CD4-positive, alpha-beta T cell (primary cell): Measurements from ENCODE around the gene SEL1L3. TPM values are rescaled to one million over a fixed set of nuclear protein-coding genes. Genes with fewer than 3 reads are reported as not detected.

Source experiments
- ATAC-seq: fragments of 200-7000 bp; cut with Tn5 transposase; one replicate; pipeline ENCODE4 v1.10.0; 2022; ENCODE audit warnings: mild to moderate bottlenecking; ENCODE audit not compliant: poor library complexity
- CTCF ChIA-PET: fragments of 350-600 bp; sonication (Branson Sonifier 250); formaldehyde crosslinking; loops from one replicate; lab custom pipeline; 2021; ENCODE audit warnings: antibody characterized with exemption, inconsistent platforms; lab: Charles Lee
- POLR2A ChIA-PET: fragments of 350-600 bp; sonication (Branson Sonifier 250); formaldehyde crosslinking; loops from one replicate; lab custom pipeline; 2021; ENCODE audit warnings: antibody characterized with exemption, inconsistent platforms; lab: Charles Lee
- DNase-seq, 14 experiments: peaks; one replicate each; pipeline ENCODE4 v3.0.0-alpha.2; 2013 to 2020; ENCODE audit warnings: mixed read lengths in 2 of 14
- H3K27ac ChIP-seq, 2 donors: one replicate each; pipeline versions ENCODE4 v1.5.1 to v1.7.0; 2013; ENCODE audit warnings: low read length in 2 of 2, low read depth in 1 of 2, mild to moderate bottlenecking in 1 of 2
- H3K27me3 ChIP-seq, 2 experiments: 1 replicate in 1 of 2; 2 replicates in 1 of 2; pipeline versions ENCODE4 v1.6.1 to v1.7.0; 2013; ENCODE audit warnings: low read length in 2 of 2, control low read depth in 1 of 2, mild to moderate bottlenecking in 1 of 2, moderate library complexity in 1 of 2; ENCODE audit not compliant: insufficient read depth in 2 of 2, control insufficient read depth in 1 of 2
- H3K36me3 ChIP-seq: one replicate; pipeline ENCODE4 v1.6.1; 2013; ENCODE audit warnings: low read length, control low read depth; ENCODE audit not compliant: insufficient read depth
- H3K4me1 ChIP-seq: one replicate; pipeline ENCODE4 v1.6.1; 2013; ENCODE audit warnings: low read length, control low read depth; ENCODE audit not compliant: insufficient read depth
- H3K4me3 ChIP-seq: one replicate; pipeline ENCODE4 v1.5.1; 2013; ENCODE audit warnings: mild to moderate bottlenecking, low read length, moderate library complexity
- H3K9me3 ChIP-seq, 2 experiments: 1 replicate in 1 of 2; 2 replicates in 1 of 2; pipeline versions ENCODE4 v1.6.1 to v1.7.0; 2013; ENCODE audit warnings: low read length in 2 of 2, mild to moderate bottlenecking in 2 of 2, control low read depth in 1 of 2, moderate library complexity in 1 of 2; ENCODE audit not compliant: control insufficient read depth in 1 of 2, insufficient read depth in 1 of 2
- H3K27ac Mint-ChIP-seq: one replicate; pipeline ENCODE4 v1.8.0; 2020; ENCODE audit warnings: mixed read lengths
- H3K27me3 Mint-ChIP-seq: one replicate; pipeline ENCODE4 v1.8.0; 2021; ENCODE audit warnings: mixed read lengths
- H3K36me3 Mint-ChIP-seq: one replicate; pipeline ENCODE4 v1.8.0; 2021; ENCODE audit warnings: low read depth, mixed read lengths
- H3K4me1 Mint-ChIP-seq: one replicate; pipeline ENCODE4 v1.8.0; 2021; ENCODE audit warnings: low read depth, mixed read lengths
- H3K4me3 Mint-ChIP-seq: one replicate; pipeline ENCODE4 v1.8.0; 2020; ENCODE audit warnings: mild to moderate bottlenecking, mixed read lengths
- H3K9me3 Mint-ChIP-seq: one replicate; pipeline ENCODE4 v1.8.0; 2020; ENCODE audit warnings: mixed read lengths
- intact Hi-C, 2 experiments: fragments of 100-400 bp; cut with DNase I in 1 of 2; cut with micrococcal nuclease in 1 of 2; formaldehyde crosslinking; loops; one replicate each; pipeline versions ENCODE4 v1.15.1 to v1.9.0; 2023 to 2025; cut with DNase I, micrococcal nuclease
- total RNA-seq, 174 experiments: library from RNA in 2 of 174; stranded (reverse) in 2 of 174; gene quantifications; one replicate each; pipeline ENCODE4 v1.2.3 and lab custom pipeline; 2021 to 2026
- TF ChIP-seq, protein P1 (sequence below): fragments of 200-600 bp; IDR thresholded peaks from one replicate; pipeline ENCODE4 v1.8.0; 2022; ENCODE audit warnings: antibody characterized with exemption, mild to moderate bottlenecking

The SEL1L3 gene
- total RNA-seq, 2 experiments from 2014 or later, result 34.9 to 36.5 TPM

DNA sequence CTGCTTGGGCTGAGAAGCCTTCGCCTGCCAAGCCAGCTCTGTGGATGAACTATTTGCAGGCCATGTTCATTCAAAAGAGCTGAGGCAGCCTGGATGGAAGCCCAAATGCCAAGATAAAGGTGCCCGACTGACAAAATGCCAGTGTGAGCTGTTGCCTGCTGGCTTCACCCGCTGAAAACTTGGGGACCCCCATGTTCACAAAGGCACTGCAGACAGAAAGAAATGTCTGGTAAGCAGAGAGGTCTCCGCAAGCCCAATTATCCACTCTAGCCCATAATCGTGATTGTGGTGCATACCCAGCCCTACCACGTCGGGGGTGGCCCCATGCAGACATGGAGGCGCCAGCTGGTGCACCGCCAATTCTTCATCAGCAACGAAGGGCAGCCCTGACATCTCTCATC is 38.2 kb upstream of the SEL1L3 start:
- intact Hi-C loops, result no loop called here
- Mint-ChIP-seq H3K36me3 (no peaks in the 10 kb centered on the region), H3K27me3 (no peaks in the 10 kb centered on the region), H3K9me3 (no peaks in the 10 kb centered on the region), H3K27ac (no peak overlapping the region), H3K4me3 (no peak overlapping the region), H3K4me1 (no peaks in the 10 kb centered on the region)
- H3K4me3 ChIP-seq, result no peak overlapping the region
- ATAC-seq (no peak), DNase-seq (no peak)
- TF ChIP-seq, protein P1, sequence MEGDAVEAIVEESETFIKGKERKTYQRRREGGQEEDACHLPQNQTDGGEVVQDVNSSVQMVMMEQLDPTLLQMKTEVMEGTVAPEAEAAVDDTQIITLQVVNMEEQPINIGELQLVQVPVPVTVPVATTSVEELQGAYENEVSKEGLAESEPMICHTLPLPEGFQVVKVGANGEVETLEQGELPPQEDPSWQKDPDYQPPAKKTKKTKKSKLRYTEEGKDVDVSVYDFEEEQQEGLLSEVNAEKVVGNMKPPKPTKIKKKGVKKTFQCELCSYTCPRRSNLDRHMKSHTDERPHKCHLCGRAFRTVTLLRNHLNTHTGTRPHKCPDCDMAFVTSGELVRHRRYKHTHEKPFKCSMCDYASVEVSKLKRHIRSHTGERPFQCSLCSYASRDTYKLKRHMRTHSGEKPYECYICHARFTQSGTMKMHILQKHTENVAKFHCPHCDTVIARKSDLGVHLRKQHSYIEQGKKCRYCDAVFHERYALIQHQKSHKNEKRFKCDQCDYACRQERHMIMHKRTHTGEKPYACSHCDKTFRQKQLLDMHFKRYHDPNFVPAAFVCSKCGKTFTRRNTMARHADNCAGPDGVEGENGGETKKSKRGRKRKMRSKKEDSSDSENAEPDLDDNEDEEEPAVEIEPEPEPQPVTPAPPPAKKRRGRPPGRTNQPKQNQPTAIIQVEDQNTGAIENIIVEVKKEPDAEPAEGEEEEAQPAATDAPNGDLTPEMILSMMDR, result no peak
- no peaks in the 10 kb centered on the region for H3K27me3 ChIP-seq
- no peaks in the 10 kb centered on the region for H3K9me3 ChIP-seq
- H3K4me1 ChIP-seq, result no peaks in the 10 kb centered on the region
- ChIA-PET POLR2A (interaction anchor here (1.2 kb wide), 1 partner anchor 13 kb away, joined by 4 read pairs; the partner anchor contains the start of gene SMIM20), CTCF (no interaction called here)
- no peak overlapping the region for H3K27ac ChIP-seq
- no peaks in the 10 kb centered on the region for H3K36me3 ChIP-seq

DNA sequence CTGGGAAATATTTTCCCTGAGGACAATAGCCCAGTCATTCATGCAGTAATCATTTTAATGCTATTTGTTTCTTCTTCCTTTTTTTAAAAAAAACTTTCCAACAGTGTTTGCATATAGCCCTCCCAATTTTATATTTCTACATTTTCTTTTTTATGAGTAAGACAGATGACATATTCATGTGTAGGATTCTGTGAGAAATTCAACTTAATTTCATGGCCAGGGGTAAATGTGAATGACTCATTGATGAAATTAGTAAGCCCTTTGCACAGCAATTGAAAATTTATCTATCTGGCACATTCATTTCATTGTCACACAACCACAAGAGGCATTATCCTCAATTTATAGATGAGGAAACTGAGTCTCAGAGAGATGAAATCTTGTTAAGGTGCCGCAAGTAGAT is 37.5 kb upstream of the SEL1L3 start:
- no peak overlapping the region for H3K27ac Mint-ChIP-seq
- no peak overlapping the region for H3K4me3 ChIP-seq
- no peak overlapping the region for H3K27ac ChIP-seq
- H3K27me3 Mint-ChIP-seq, result no peaks in the 10 kb centered on the region
- H3K4me1 Mint-ChIP-seq, result no peaks in the 10 kb centered on the region
- H3K9me3 Mint-ChIP-seq, result no peaks in the 10 kb centered on the region
- DNase-seq (no peak), ATAC-seq (no peak)
- no peaks in the 10 kb centered on the region for H3K36me3 ChIP-seq
- TF ChIP-seq, protein P1, result no peak
- no peak overlapping the region for H3K4me3 Mint-ChIP-seq
- intact Hi-C loops, result no loop called here
- H3K27me3 ChIP-seq, result no peaks in the 10 kb centered on the region
- ChIA-PET CTCF (no interaction called here), POLR2A (no interaction called here)
- no peaks in the 10 kb centered on the region for H3K9me3 ChIP-seq
- no peaks in the 10 kb centered on the region for H3K36me3 Mint-ChIP-seq
- no peaks in the 10 kb centered on the region for H3K4me1 ChIP-seq

DNA sequence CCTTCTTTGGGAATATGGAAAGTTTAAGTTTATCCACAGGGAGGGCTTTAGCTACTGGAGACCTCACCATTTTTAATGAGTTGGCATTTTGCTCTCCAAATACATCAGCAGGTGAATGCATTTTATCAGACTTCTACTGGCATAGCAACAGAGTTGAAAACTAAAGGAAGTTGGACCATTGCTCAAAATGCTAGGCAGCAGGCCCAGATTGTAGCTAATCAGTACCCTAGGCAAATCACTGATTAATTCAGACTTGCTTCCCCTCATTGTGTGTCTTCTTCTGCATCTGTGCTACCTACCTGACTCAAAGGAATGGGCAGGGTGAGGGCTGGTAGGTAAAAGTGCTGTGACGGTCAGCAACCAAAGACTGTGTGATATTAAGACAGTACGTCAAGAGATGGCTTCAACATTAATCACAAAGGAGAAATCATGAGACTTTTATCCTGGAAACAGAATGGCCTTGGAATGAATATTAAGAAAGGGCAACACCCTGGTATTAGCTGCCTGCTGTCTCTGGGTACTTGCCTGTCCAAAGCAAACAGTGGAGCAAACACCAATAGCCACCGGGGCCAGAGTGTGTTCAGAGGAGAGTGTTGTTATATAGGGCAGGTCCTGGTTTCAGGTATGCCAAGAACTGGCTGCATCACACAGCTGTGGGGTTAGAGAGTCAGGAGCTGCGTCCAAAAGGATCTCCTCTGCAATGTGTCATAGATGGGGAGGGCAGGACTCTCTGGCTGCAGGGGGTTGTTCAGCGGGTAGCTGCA is 34.2 kb upstream of the SEL1L3 start:
- no peaks in the 10 kb centered on the region for H3K27me3 ChIP-seq
- Mint-ChIP-seq H3K4me1 (no peaks in the 10 kb centered on the region), H3K9me3 (no peaks in the 10 kb centered on the region), H3K36me3 (no peaks in the 10 kb centered on the region), H3K27ac (no peak overlapping the region), H3K27me3 (no peaks in the 10 kb centered on the region), H3K4me3 (no peak overlapping the region)
- DNase-seq (no peak), ATAC-seq (no peak)
- H3K9me3 ChIP-seq, result no peaks in the 10 kb centered on the region
- intact Hi-C loops, result loop anchor here in 1 of 2 experiments (2.0 kb wide), 1 partner anchor 28 kb away; no protein-coding TSS in a partner anchor
- no peaks in the 10 kb centered on the region for H3K4me1 ChIP-seq
- no peak overlapping the region for H3K4me3 ChIP-seq
- H3K27ac ChIP-seq, result no peak overlapping the region
- TF ChIP-seq, protein P1, result no peak
- POLR2A ChIA-PET, result no interaction called here
- CTCF ChIA-PET, result no interaction called here
- no peaks in the 10 kb centered on the region for H3K36me3 ChIP-seq
